Measurements from ENCODE around the gene PIAS1. TPM values are rescaled to one million over a fixed set of nuclear protein-coding genes. Genes with fewer than 3 reads are reported as not detected.

PIAS1 gene
- total RNA-seq, 1 experiment from 2014 or later: 26.9 TPM

- in situ Hi-C loops (cut with HindIII; ENCODE audit: low pct_unique_long_range_greater_than_20kb, low sequenced_read_pairs): no loop called here
- DNase-seq (ENCODE audit: low read depth, low spot score): no peak
Measured at GRCh38 chr15:68029959-68030358, 24.2 kb upstream of the PIAS1 start.

DNA sequence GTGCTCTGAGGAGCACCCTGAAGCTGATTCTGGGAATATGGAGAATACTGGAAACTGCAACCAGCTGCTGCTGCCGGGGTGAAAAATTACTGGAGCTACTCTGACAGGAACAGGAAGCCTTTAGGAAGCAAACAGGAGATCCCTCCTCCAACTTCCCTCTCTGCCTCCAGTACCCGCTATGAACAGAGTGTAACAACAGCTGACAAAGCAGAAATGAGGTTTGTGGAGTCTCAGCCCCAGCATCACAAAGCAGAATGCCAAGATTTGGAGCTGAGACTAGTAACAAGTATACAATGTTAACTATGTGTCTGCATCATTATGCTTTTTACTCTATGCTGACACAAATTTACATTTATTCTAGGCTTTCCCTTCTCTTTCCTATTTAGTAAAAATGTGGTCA is 22.7 kb upstream of the PIAS1 start:
- in situ Hi-C loops (cut with HindIII; ENCODE audit: low pct_unique_long_range_greater_than_20kb, low sequenced_read_pairs): no loop called here
- no peak for DNase-seq (ENCODE audit: low read depth, low spot score)

GRCh38 chr15:68032672-68033071 is 21.4 kb upstream of the PIAS1 start:
- in situ Hi-C loops (cut with HindIII; ENCODE audit: low pct_unique_long_range_greater_than_20kb, low sequenced_read_pairs): no loop called here
- no peak for DNase-seq (ENCODE audit: low read depth, low spot score)

GRCh38 chr15:68034081-68034480 is 20.0 kb upstream of the PIAS1 start:
- in situ Hi-C loops (cut with HindIII; ENCODE audit: low pct_unique_long_range_greater_than_20kb, low sequenced_read_pairs): no loop called here
- DNase-seq (ENCODE audit: low read depth, low spot score): no peak

- DNase-seq (ENCODE audit: low read depth, low spot score): no peak
- in situ Hi-C loops (cut with HindIII; ENCODE audit: low pct_unique_long_range_greater_than_20kb, low sequenced_read_pairs): no loop called here
Measured at GRCh38 chr15:68034719-68035293, 19.3 kb upstream of the PIAS1 start.

GRCh38 chr15:68038246-68038645 is 15.9 kb upstream of the PIAS1 start:
- in situ Hi-C loops (cut with HindIII; ENCODE audit: low pct_unique_long_range_greater_than_20kb, low sequenced_read_pairs): no loop called here
- DNase-seq (ENCODE audit: low read depth, low spot score): no peak

GRCh38 chr15:68040144-68040543 is 14.0 kb upstream of the PIAS1 start:
- no peak for DNase-seq (ENCODE audit: low read depth, low spot score)
- in situ Hi-C loops (cut with HindIII; ENCODE audit: low pct_unique_long_range_greater_than_20kb, low sequenced_read_pairs): no loop called here

GRCh38 chr15:68042156-68042854 is 11.8 kb upstream of the PIAS1 start:
- DNase-seq (ENCODE audit: low read depth, low spot score): no peak
- in situ Hi-C loops (cut with HindIII; ENCODE audit: low pct_unique_long_range_greater_than_20kb, low sequenced_read_pairs): no loop called here

DNA sequence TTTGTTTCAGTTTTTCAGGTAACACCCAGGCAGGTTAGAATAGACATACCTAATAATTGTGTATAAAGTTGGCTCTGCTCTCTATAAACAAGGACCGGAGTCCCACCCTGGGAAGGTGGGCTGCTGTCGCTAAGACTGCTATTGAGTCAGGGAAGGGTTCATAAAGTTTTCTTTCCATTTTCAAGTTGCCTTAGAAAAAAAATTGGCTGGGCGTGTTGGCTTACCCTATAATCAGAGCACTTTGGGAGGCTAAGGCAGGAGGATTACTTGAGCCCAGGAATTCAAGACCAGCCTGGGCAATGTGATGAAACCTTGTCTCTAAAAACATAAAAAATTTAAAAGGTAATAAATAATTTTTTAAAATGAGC is 11.3 kb upstream of the PIAS1 start:
- in situ Hi-C loops (cut with HindIII; ENCODE audit: low pct_unique_long_range_greater_than_20kb, low sequenced_read_pairs): no loop called here
- no peak for DNase-seq (ENCODE audit: low read depth, low spot score)

DNA sequence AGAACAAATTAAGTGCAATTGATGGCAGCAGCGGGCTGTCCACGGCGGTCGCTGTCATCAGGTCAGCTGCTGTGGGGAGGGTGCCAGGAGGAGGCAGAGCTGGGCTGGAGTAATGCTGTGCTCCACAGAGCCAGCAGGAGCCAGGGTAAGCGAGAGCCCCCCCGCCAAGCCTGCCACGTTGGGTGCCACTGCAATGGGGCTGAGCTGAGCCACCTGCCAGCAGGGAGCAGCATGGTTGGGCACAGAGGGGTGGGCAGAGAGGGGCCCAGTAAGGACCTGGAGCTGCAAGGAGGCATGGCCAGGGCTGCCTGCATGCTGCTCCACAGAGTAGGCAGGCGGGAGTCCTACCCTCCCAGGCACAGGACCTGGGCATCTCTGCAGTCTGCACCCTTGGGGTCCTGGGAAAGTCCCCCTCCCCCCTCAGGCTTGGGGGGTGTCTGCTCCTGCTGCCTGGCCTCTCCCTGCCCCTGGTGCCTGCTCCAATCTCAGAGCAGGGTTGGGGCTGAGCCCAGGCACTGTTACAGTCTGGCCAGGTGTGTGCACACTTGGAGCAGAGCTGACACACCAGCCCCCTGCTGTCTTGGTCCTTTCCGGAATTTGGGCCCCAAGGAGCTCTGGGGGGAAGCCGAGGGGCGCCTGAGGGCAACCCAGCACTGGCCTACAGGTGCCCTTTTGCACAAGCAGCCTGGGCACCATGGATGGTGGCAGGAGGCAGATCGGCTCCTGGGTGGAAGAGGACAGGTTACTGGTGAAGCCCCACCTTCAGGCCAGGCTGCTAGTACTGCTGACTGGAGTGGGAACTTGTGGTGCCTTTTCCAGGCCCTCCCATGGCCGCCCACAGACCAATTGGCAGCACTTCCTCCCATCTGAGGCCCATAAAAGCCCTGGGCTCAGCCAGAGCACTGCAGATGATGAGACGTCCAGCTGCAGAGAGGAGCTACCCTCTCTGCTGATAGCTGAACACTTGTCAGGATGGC is 8.5 kb upstream of the PIAS1 start:
- in situ Hi-C loops (cut with HindIII; ENCODE audit: low pct_unique_long_range_greater_than_20kb, low sequenced_read_pairs): no loop called here
- no peak for DNase-seq (ENCODE audit: low read depth, low spot score)

DNA sequence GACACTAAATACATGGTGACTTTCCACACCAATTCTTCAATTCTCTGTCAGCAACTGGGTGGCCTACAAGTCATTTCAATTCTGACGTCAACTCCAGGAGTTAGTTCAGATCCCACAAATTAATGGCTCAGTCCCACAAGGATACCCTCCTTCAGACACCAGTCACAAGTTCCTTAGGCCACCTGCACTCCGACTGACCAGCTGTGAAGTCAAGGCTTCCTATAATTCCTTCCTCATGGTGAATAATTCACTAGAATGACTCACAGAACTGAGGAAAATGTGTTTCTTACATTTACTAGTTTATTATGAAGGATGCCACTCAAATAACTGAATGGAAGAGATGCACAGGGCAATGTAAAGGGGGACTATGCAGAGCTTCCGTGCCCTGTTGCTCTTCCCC is 6.3 kb upstream of the PIAS1 start:
- no peak for DNase-seq (ENCODE audit: low read depth, low spot score)

DNA sequence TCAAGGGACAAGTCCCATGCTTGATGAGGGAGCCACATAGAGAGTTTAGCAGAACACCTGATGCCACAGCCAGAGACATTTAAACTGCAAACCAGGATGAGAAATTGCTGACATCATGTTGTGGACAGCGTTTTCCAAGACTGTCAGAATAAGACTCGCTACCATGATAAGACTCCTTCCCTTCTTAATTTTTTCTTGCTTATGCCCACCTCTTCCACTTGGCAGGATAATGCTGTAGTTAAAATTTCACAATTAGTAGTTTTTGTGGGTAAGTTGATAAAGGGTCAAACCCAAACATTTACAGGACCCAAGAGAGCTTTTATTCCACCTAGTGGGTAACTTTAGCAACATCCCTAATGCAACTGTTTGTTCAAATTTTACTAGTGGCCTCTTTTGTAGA is 3.0 kb upstream of the PIAS1 start:
- peak; percentile 20 for DNase-seq (ENCODE audit: low read depth, low spot score)
- in situ Hi-C loops (cut with HindIII; ENCODE audit: low pct_unique_long_range_greater_than_20kb, low sequenced_read_pairs): no loop called here

More for the DNA sequence above, 6.3 kb upstream of the PIAS1 start:
- in situ Hi-C loops (cut with HindIII; ENCODE audit: low pct_unique_long_range_greater_than_20kb, low sequenced_read_pairs): no loop called here

DNA sequence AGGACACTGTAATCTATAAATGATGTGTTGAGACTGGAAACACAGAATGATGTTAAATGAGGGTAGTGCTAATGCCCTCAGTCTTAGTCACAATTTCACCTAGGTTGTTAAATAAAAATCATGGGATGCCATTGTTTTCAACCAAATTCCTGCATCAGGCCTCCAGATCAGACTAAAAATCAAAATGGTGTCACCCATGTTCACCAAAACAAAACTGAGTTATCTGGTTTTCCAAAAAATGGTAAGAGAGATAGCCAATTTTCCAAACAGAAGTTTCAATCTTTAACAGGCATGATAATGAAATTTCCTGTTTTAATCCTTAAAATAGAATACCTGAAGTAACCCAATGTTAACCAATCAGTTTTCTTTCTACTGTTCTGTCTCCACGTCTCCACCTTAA is 2.2 kb upstream of the PIAS1 start:
- no peak for DNase-seq (ENCODE audit: low read depth, low spot score)
- in situ Hi-C loops (cut with HindIII; ENCODE audit: low pct_unique_long_range_greater_than_20kb, low sequenced_read_pairs): no loop called here

DNA sequence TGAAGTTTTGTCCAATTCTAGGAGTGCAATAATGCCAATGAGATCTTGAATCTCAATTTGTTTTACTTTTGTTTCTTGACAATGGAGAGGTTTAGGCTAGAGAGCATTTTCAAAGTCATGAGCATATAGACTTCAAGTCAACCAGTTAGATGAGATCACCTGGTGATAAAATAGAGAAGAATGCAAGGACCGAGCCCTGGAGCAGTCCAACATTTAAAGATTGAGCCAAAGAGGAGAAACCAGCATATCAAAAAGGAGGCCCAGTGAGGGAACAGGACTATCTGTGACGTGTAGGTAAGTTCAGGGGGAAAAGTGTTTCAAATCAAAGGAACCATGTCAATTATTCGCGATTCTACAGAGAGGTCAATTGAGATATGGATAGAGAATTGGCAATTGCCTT is 1.7 kb upstream of the PIAS1 start:
- DNase-seq (ENCODE audit: low read depth, low spot score): no peak
- in situ Hi-C loops (cut with HindIII; ENCODE audit: low pct_unique_long_range_greater_than_20kb, low sequenced_read_pairs): no loop called here

DNA sequence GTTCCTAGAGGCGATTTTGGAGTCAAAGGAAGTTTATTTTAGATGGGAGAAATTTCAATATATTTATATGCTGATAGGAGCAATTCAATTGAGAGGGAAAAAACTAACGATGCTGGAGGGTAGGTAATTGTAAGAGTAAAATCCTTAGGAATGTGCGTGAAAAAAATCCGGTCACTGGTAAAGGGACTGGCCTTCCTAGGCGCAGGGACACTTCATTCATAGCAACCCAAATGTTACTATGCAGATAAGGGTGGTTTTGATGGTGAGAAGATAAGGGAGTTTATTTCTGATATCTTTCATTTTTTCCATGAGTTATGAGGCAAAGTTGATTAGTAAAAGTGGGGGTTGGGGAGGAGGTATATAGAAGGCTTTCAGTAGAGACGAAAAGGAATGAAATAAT is 1.1 kb upstream of the PIAS1 start:
- in situ Hi-C loops (cut with HindIII; ENCODE audit: low pct_unique_long_range_greater_than_20kb, low sequenced_read_pairs): no loop called here
- no peak for DNase-seq (ENCODE audit: low read depth, low spot score)

DNA sequence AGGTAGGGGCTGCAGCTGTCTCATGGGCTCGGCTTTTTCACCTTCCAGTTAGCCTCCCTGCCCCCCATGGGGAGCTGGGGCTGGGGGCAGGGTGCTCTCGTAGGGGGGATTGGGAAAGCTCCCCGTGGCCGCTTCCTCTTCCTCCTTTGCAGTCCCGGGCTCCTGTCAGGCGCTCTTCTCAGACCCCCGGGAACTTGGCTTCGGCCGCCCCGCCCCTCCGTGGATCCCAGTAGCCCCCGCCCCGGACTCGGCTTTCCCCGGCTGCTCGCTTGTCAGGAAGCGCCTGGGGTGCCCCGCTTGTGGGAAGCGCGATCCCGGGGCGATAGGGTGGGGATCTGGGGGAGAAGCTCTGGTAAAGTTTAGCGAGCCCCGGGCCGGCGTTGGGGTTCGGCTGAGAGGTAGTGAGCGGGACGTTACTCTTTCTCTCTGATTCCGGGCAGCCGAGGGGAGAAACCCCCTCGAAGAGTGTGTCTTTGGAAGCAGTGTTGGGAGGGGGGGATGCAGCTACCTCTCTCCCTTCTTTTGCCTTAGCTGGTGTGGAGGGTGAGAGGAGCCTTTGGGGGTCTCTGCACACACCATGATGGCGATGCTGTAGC is 611 bp downstream of the PIAS1 start:
- DNase-seq (ENCODE audit: low read depth, low spot score): peak; percentile 31
- in situ Hi-C loops (cut with HindIII; ENCODE audit: low pct_unique_long_range_greater_than_20kb, low sequenced_read_pairs): no loop called here

DNA sequence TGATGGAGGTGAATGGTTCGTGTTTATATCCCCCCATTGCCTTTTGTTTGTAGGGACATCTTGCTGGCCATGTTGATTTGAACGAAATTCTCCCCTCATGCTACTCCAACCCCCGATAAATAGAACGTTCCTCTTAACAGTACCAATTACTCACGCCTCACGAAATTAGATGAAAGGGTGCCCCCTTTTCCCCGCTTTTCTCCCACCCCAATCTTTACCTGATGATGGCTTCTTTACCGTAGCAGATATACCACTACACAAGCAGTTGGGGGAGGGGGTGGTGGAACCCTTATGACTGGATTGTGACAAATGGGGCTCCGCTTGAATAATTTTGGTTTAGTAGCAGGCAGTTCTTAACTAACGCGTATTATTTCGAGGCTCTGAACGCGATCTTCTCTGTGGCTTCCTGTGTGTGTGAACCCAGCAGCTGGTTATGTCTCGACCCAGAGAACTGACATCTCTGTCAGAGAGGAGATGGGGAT is 1.1 kb downstream of the PIAS1 start:
- in situ Hi-C loops (cut with HindIII; ENCODE audit: low pct_unique_long_range_greater_than_20kb, low sequenced_read_pairs): no loop called here
- DNase-seq (ENCODE audit: low read depth, low spot score): peak; percentile 36
